Heart right ventricle (tissue), 16 donors: ENCODE measurements around the gene KCNT1. TPM values are rescaled to one million over a fixed set of nuclear protein-coding genes. Genes with fewer than 3 reads are reported as not detected.

Source experiments
- ATAC-seq, 8 donors: fragments of 200-7000 bp; cut with Tn5 transposase; one replicate each; pipeline ENCODE4 v1.9.1; 2020; ENCODE audit warnings: mild to moderate bottlenecking in 8 of 8, moderate library complexity in 8 of 8, moderate number of reproducible peaks in 1 of 8
- DNase-seq, 2 donors: peaks; one replicate each; pipeline ENCODE4 v3.0.0-alpha.2; 2020
- H3K27ac ChIP-seq, 10 donors: fragments of 200-600 bp; sonication (generic) in 2 of 10; one replicate each; pipeline versions ENCODE4 v1.5.0 to v1.8.0; 2020 to 2022; ENCODE audit warnings: mild to moderate bottlenecking in 3 of 10
- H3K27me3 ChIP-seq, 7 donors: fragments of 200-600 bp; one replicate each; pipeline ENCODE4 v1.8.0; 2021 to 2022; ENCODE audit warnings: mild to moderate bottlenecking in 2 of 7
- H3K36me3 ChIP-seq, 9 donors: fragments of 200-600 bp; sonication (generic) in 1 of 9; one replicate each; pipeline versions ENCODE4 v1.5.0 to v1.8.0; 2020 to 2022; ENCODE audit warnings: mild to moderate bottlenecking in 2 of 9
- H3K4me1 ChIP-seq, 9 donors: fragments of 200-600 bp; sonication (generic) in 1 of 9; one replicate each; pipeline versions ENCODE4 v1.5.0 to v1.8.0; 2020 to 2022; ENCODE audit warnings: mild to moderate bottlenecking in 4 of 9
- H3K4me3 ChIP-seq, 10 donors: fragments of 200-600 bp; sonication (generic) in 2 of 10; one replicate each; pipeline versions ENCODE4 v1.5.0 to v1.8.0; 2020 to 2022; ENCODE audit warnings: mild to moderate bottlenecking in 7 of 10, moderate library complexity in 2 of 10
- H3K9me3 ChIP-seq, 11 donors: fragments of 200-600 bp in 10 of 11; sonication (generic) in 2 of 11; one replicate each; pipeline versions ENCODE4 v1.5.0 to v1.8.0; 2013 to 2022; ENCODE audit warnings: mild to moderate bottlenecking in 2 of 11, control low read depth in 1 of 11, moderate library complexity in 1 of 11
- WGBS, 2 donors: extraction: QIAGEN DNeasy Blood & Tissue Kit; methylation state at CpG; one replicate each; pipeline ENCODE4 v1.1.7; 2013; ENCODE audit warnings: inconsistent platforms in 1 of 2; 5-methylcytosine and 5-hydroxymethylcytosine counted together
- intact Hi-C, 10 donors: fragments of 100-400 bp; cut with DNase I; formaldehyde crosslinking; loops; one replicate each; pipeline versions ENCODE4 v1.11.1 to v1.14.2; 2022
- polyA plus RNA-seq, 2 donors: library from polyadenylated mRNA; stranded (reverse); fragments of 200-250 nt; gene quantifications; one replicate each; pipeline ENCODE4 v1.2.3, GENCODE V29; 2013
- total RNA-seq, 10 donors: library from RNA; stranded (reverse); fragmentation: NEBNext Ultra II Directional in 3 of 10; extraction: Animal tissue kit (Norgen Biotek cat#: 25700) in 3 of 10; gene quantifications; one replicate each; pipeline versions ENCODE4 v1.2.1 to v1.2.4, GENCODE V29; 2021 to 2023
- TF ChIP-seq, protein P1 (sequence below), 9 donors: fragments of 200-600 bp; sonication (generic) in 2 of 9; IDR thresholded peaks; one replicate each; pipeline versions ENCODE4 v1.5.0 to v1.8.0; 2021 to 2022; ENCODE audit warnings: antibody characterized with exemption in 9 of 9, mild to moderate bottlenecking in 5 of 9, moderate library complexity in 1 of 9
- donor health status: Arrhythmogenic right ventricular cardiomyopathy.
- donor health status: ischemic (EF 13 %, LVEDD 7.1; RV severe dilation, severe dysfunction).
- donor health status: healthy with polysubstance abuse.
- donor health status: DM: no; HTN: yes; CAD: no.
- donor health status: DM: no; HTN: no; CAD: no.
- donor health status: ischemic (EF 25% LVEDD 6.9; RV normal size, moderate dysfunction).
- donor health status: ischemic (EF 25% LVEDD 5.7; RV mildly dilated, moderate dysfunction).
- donor health status: healthy.
- donor health status: DM: yes; HTN: yes; CAD: no.
- donor health status: Ischemic cardiomyopathy.
- donor health status: ischemic (EF 35%, LVEDD 5.7; RV mildly dilated, moderate dysfunction).
- donor health status: nonischemic (EF 11% LVEDD 7.7; RV severe dilation, severe dysfunction).
- donor health status: DM: yes; HTN: yes; CAD: no.
- donor health status: PGD.
- donor health status: ischemic (EF 29% LVEDD 5.4; RV normal size, mild dysfunction).
- donor health status: nonischemic (EF 23%, LVEDD 6.1; RV moderate dilation, normal function).

KCNT1 gene
- total and polyA plus RNA-seq, 12 donors: 0.14 to 14.1 (median 4.2) TPM

DNA sequence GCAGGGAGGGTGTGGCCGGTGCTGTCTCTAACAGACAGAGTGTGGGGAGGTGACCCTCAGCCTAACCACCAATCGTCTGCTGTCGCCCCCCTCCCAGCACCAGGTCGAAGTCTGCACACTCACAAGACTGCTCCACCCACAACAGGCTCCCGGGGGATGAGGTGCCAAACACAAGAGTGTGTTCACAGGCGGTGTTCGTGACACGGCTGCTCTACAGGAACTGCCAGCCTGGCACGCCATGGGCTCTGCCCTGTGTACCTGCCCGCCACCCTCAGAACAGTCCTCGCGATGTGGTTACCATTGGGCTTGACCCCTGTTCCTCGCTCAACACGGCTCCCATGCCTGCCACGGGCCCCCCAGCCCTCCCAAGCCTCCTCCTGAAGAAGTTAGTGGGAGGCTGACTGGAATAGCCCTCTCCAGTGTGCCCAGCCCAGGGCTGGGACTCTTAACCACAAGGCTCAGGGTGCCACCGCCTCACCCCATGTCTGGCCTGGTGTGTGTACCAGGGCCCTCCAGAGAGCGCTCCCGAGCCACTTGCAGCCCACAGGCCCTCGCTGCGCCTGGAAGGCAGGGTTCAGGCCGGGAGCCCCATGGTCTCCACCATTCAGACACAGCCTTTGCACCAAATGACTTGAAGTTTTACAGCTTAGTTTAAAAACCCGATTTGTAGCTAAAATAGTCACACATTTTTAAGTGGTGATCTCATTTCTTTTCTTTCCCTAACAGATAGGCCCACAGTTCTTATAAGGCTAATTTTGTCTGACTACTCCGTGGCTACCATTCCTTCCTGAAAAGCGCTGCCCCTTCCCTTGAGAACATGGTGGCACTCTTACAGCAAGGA, 102.8 kb downstream of the KCNT1 start:
- H3K4me1 ChIP-seq: peaks cover 0 to 23% (median 0%) of the 10 kb centered on the region in 9 donors
- intact Hi-C loops: no loop called here
- H3K36me3 ChIP-seq: peaks cover 0 to 13% (median under 1%) of the 10 kb centered on the region in 9 donors
- no peak overlapping the region for H3K27ac ChIP-seq
- 84 to 85% methylated on average over 24 of the region's 24 CpGs for WGBS, 2 donors
- no peak overlapping the region for H3K4me3 ChIP-seq
- ATAC-seq (peak in 3 of 8 donors; percentile 25 to 33 (median 26)), DNase-seq (peak in 1 of 2 donors; percentile 5)
- TF ChIP-seq, protein P1, sequence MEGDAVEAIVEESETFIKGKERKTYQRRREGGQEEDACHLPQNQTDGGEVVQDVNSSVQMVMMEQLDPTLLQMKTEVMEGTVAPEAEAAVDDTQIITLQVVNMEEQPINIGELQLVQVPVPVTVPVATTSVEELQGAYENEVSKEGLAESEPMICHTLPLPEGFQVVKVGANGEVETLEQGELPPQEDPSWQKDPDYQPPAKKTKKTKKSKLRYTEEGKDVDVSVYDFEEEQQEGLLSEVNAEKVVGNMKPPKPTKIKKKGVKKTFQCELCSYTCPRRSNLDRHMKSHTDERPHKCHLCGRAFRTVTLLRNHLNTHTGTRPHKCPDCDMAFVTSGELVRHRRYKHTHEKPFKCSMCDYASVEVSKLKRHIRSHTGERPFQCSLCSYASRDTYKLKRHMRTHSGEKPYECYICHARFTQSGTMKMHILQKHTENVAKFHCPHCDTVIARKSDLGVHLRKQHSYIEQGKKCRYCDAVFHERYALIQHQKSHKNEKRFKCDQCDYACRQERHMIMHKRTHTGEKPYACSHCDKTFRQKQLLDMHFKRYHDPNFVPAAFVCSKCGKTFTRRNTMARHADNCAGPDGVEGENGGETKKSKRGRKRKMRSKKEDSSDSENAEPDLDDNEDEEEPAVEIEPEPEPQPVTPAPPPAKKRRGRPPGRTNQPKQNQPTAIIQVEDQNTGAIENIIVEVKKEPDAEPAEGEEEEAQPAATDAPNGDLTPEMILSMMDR (IDR thresholded peaks at IDR 0.05): no peak
- H3K27me3 ChIP-seq: no peaks in the 10 kb centered on the region
- H3K9me3 ChIP-seq: peaks cover 0 to 4% (median 0%) of the 10 kb centered on the region in 11 donors

DNA sequence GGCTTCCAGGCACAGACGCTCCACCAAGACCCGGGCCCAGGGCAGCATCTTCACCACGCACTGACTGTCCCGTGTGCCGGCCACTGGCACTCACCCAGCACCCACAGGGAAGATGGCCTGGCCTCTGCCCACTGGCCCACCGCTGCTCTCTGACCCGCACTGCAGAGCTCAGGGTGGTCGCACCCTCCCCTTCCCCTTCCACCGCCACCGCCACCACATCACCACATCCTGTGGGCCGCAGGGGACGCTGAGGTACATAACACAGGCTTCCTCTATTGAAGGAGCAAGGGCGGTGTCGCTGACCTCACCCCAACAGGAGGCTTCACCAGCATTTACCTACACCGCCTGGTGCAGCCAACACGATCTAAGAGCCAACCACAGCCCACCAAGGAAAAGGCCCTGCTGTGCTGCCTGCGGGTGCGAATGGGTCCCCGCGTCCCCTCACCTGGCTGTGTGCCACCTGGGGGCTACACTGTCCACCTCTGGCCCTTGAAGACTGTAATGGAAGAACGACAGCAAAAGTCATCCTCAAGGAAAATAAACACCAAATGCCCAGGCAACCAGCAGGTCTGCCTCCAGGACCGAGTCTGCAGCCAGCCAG, 103.5 kb downstream of the KCNT1 start:
- TF ChIP-seq, protein P1 (IDR thresholded peaks at IDR 0.05): no peak
- peaks cover 0 to 20% (median 8%) of the 10 kb centered on the region in 9 donors for H3K36me3 ChIP-seq
- H3K27ac ChIP-seq: no peak overlapping the region
- ATAC-seq: peak in 2 of 8 donors; percentile 11 to 32
- H3K9me3 ChIP-seq: peaks cover 0 to 4% (median 0%) of the 10 kb centered on the region in 11 donors
- WGBS, 2 donors: 84 to 85% methylated on average over 22 of the region's 22 CpGs
- intact Hi-C loops: no loop called here
- no peak overlapping the region for H3K4me3 ChIP-seq
- H3K27me3 ChIP-seq: no peaks in the 10 kb centered on the region
- DNase-seq: peak in 1 of 2 donors; percentile 8
- peaks cover 0 to 23% (median 0%) of the 10 kb centered on the region in 9 donors for H3K4me1 ChIP-seq

DNA sequence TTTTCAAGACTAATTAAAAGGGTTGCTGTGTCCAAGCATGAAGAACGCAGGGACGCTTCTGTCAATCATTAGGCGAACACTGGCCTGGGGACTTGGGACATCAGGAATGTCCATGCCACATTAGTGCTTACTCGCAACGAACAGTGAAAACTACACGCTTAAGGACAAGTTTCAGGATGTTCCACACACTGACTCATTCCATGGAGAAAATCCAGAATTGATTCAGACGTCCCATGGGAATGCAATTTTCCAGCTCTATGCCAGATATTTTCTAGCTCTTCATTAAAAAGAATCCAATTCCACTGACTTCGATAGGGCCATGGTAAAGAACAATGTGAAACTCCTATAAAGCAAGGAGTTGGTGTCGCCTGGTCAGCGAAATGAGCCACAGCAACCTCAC, 107.2 kb downstream of the KCNT1 start:
- peak in 1 of 8 donors; percentile 50 for ATAC-seq
- no peak overlapping the region for H3K4me3 ChIP-seq
- H3K36me3 ChIP-seq: peaks cover 0 to 57% (median 24%) of the 10 kb centered on the region in 9 donors
- H3K4me1 ChIP-seq: peaks cover 0 to 30% (median 0%) of the 10 kb centered on the region in 9 donors
- H3K27me3 ChIP-seq: no peaks in the 10 kb centered on the region
- H3K9me3 ChIP-seq: no peaks in the 10 kb centered on the region
- 69 to 73% methylated on average over 10 of the region's 10 CpGs for WGBS, 2 donors
- no peak overlapping the region for H3K27ac ChIP-seq
- TF ChIP-seq, protein P1 (IDR thresholded peaks at IDR 0.05): no peak
- no peak for DNase-seq
- intact Hi-C loops: no loop called here

DNA sequence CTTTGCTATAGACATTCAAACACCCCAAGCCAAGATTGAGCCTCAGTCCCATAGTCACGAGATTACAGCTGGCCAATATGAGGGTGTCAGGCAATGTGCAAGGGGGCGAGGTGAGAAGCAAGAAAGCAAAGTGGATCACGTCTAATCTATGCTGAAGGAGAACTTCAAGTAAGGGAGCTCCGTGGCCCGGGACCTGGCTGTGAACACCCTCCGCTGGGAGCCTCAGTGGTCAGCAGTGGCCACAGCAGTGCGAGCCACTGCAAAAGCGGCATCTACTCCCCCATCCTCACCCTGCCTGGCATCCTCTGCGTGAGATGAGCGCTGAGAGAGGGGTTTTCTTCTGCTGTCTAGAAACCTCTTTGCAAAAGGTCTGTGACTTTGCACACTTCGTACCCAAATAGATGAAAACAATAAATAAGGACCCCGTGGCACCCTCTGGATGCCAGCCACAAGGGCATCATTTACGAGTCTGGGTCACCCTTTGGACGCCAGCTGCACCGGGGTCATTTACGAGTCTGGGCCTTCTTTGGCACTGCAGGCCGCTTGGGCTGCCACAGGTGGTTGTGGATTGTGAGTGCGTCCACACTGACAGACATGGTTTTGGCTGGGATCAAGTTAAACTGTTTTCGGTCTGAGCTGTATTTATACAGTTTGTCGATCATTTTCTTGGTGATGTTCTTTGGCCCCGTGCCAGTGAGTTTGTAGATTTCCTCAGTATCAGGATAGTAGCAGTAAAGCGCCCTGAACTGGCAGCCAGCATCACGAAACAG, 109.0 kb downstream of the KCNT1 start:
- intact Hi-C loops: no loop called here
- H3K27me3 ChIP-seq: no peaks in the 10 kb centered on the region
- no peaks in the 10 kb centered on the region for H3K9me3 ChIP-seq
- ATAC-seq (no peak), DNase-seq (no peak)
- peaks cover 0 to 75% (median 38%) of the 10 kb centered on the region in 9 donors for H3K36me3 ChIP-seq
- 94 to 97% methylated on average over 23 of the region's 23 CpGs for WGBS, 2 donors
- TF ChIP-seq, protein P1 (IDR thresholded peaks at IDR 0.05): no peak
- peak overlapping the region in 2 of 10 donors; percentile 44 to 52 for H3K27ac ChIP-seq
- no peak overlapping the region for H3K4me3 ChIP-seq
- peaks cover 0 to 20% (median 0%) of the 10 kb centered on the region in 9 donors for H3K4me1 ChIP-seq
